ENCODE measurements around the gene NSUN5. TPM values are rescaled to one million over a fixed set of nuclear protein-coding genes. Genes with fewer than 3 reads are reported as not detected.
"Not testable (repeated sequence)": the region's sequence is repeated elsewhere in the genome, so short reads cannot be mapped to it uniquely, and the experiment has no call there.

NSUN5 gene
- polyA plus RNA-seq, 1 experiment, result 13.6 TPM

- H3K4me3 ChIP-seq (ENCODE audit: low read depth, low read length); POLR2A ChIA-PET; H3K27ac ChIP-seq (ENCODE audit: low read depth, low read length); H3K9me3 ChIP-seq (ENCODE audit: control insufficient read depth, insufficient read depth, low read length); DNase-seq (ENCODE audit: low read depth, low spot score); H3K27me3 ChIP-seq (ENCODE audit: control insufficient read depth, insufficient read depth, low read length); CTCF ChIA-PET: not testable (repeated sequence)
These were observed 8.8 kb downstream of the NSUN5 start for GRCh38 chr7:73299812-73300211.

- CTCF ChIA-PET; DNase-seq (ENCODE audit: low read depth, low spot score); H3K9me3 ChIP-seq (ENCODE audit: control insufficient read depth, insufficient read depth, low read length); POLR2A ChIA-PET; H3K27ac ChIP-seq (ENCODE audit: low read depth, low read length); H3K27me3 ChIP-seq (ENCODE audit: control insufficient read depth, insufficient read depth, low read length); H3K4me3 ChIP-seq (ENCODE audit: low read depth, low read length): not testable (repeated sequence)
These were observed 10.9 kb downstream of the NSUN5 start for GRCh38 chr7:73297706-73298105.

GRCh38 chr7:73297235-73297634 is 11.4 kb downstream of the NSUN5 start:
- H3K27ac ChIP-seq (ENCODE audit: low read depth, low read length); CTCF ChIA-PET; DNase-seq (ENCODE audit: low read depth, low spot score); H3K27me3 ChIP-seq (ENCODE audit: control insufficient read depth, insufficient read depth, low read length); POLR2A ChIA-PET; H3K9me3 ChIP-seq (ENCODE audit: control insufficient read depth, insufficient read depth, low read length); H3K4me3 ChIP-seq (ENCODE audit: low read depth, low read length): not testable (repeated sequence)

GRCh38 chr7:73277210-73277609 is 31.4 kb downstream of the NSUN5 start:
- H3K9me3 ChIP-seq (ENCODE audit: control insufficient read depth, insufficient read depth, low read length); POLR2A ChIA-PET; CTCF ChIA-PET; DNase-seq (ENCODE audit: low read depth, low spot score); H3K4me3 ChIP-seq (ENCODE audit: low read depth, low read length); H3K27ac ChIP-seq (ENCODE audit: low read depth, low read length); H3K27me3 ChIP-seq (ENCODE audit: control insufficient read depth, insufficient read depth, low read length): not testable (repeated sequence)

GRCh38 chr7:73267813-73268212 is 40.8 kb downstream of the NSUN5 start:
- CTCF ChIA-PET; H3K27me3 ChIP-seq (ENCODE audit: control insufficient read depth, insufficient read depth, low read length); POLR2A ChIA-PET; H3K9me3 ChIP-seq (ENCODE audit: control insufficient read depth, insufficient read depth, low read length); H3K4me3 ChIP-seq (ENCODE audit: low read depth, low read length); DNase-seq (ENCODE audit: low read depth, low spot score); H3K27ac ChIP-seq (ENCODE audit: low read depth, low read length): not testable (repeated sequence)

- DNase-seq (ENCODE audit: low read depth, low spot score); H3K9me3 ChIP-seq (ENCODE audit: control insufficient read depth, insufficient read depth, low read length); H3K27me3 ChIP-seq (ENCODE audit: control insufficient read depth, insufficient read depth, low read length); CTCF ChIA-PET; POLR2A ChIA-PET; H3K4me3 ChIP-seq (ENCODE audit: low read depth, low read length); H3K27ac ChIP-seq (ENCODE audit: low read depth, low read length): not testable (repeated sequence)
These were observed 41.8 kb downstream of the NSUN5 start for GRCh38 chr7:73266719-73267368.

- CTCF ChIA-PET; POLR2A ChIA-PET; H3K27ac ChIP-seq (ENCODE audit: low read depth, low read length); H3K4me3 ChIP-seq (ENCODE audit: low read depth, low read length); H3K9me3 ChIP-seq (ENCODE audit: control insufficient read depth, insufficient read depth, low read length); H3K27me3 ChIP-seq (ENCODE audit: control insufficient read depth, insufficient read depth, low read length); DNase-seq (ENCODE audit: low read depth, low spot score): not testable (repeated sequence)
These were observed 46.2 kb downstream of the NSUN5 start for GRCh38 chr7:73262416-73262815.

Small RNAs within 50 kb of the gene (small RNA-seq; reads per million reads assigned to genes)
- gene RNU6-1080P (ENCODE audit: insufficient read length, low read depth), result not detected

Other genes starting within 250 kb of the NSUN5 start
- gene SPDYE9, start 222.8 kb downstream of the NSUN5 start, polyA plus RNA-seq (2011; rRNA removed), result 0.06 and 0.07 TPM in 2 replicates
- not detected in 2 replicates for gene TRIM50, start 19.3 kb upstream of the NSUN5 start, polyA plus RNA-seq (2011; rRNA removed)
- not detected in 2 replicates for gene FKBP6, start 19.3 kb upstream of the NSUN5 start, polyA plus RNA-seq (2011; rRNA removed)
- 0.56 and 1.2 TPM in 2 replicates for gene FZD9, start 125.0 kb upstream of the NSUN5 start, polyA plus RNA-seq (2011; rRNA removed)
- gene BAZ1B, start 213.5 kb upstream of the NSUN5 start, polyA plus RNA-seq (2011; rRNA removed), result 29.0 and 29.7 TPM in 2 replicates
- gene BCL7B, start 248.9 kb upstream of the NSUN5 start, polyA plus RNA-seq (2011; rRNA removed), result 41.9 and 47.7 TPM in 2 replicates

Measured in AG04450 (cell line).